ELF-1 (cell line): ENCODE measurements around the gene PEAK3.

Experiments used
- DNase-seq: peaks from one replicate; pipeline ENCODE4 v3.0.0-alpha.2; 2016; ENCODE audit warnings: low read depth, low spot score

PEAK3 gene

DNA sequence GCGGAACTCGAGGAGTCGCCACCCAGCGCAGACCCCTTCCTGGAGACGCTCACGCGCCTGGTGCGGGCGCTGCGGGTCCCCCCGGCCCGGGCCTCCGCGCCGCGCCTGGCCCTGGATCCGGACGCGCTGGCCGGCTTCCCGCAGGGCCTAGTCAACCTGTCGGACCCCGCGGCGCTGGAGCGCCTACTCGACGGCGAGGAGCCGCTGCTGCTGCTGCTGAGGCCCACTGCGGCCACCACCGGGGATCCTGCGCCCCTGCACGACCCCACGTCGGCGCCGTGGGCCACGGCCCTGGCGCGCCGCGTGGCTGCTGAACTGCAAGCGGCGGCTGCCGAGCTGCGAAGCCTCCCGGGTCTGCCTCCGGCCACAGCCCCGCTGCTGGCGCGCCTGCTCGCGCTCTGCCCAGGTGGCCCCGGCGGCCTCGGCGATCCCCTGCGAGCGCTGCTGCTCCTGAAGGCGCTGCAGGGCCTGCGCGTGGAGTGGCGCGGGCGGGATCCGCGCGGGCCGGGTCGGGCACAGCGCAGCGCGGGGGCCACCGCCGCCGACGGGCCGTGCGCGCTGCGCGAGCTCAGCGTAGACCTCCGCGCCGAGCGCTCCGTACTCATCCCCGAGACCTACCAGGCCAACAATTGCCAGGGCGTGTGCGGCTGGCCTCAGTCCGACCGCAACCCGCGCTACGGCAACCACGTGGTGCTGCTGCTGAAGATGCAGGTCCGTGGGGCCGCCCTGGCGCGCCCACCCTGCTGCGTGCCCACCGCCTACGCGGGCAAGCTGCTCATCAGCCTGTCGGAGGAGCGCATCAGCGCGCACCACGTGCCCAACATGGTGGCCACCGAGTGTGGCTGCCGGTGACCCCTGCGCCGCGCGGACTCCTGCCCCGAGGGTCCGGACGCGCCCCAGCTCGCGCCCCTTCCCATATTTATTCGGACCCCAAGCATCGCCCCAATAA is 30.6 kb downstream of the PEAK3 start:
- DNase-seq, result no peak

DNA sequence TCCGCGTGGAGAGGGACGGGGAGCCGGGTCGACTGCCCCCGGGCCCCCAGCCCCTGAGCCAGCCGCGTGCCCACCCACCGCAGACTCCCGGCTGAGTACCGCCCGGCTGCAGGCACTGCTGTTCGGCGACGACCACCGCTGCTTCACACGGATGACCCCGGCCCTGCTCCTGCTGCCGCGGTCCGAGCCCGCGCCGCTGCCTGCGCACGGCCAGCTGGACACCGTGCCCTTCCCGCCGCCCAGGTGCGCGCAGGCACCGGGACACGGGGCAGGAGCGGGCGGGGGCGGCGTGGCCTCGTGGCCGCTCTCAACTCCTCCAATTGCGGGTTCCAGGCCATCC is 31.2 kb downstream of the PEAK3 start:
- DNase-seq, result no peak

- DNase-seq, result no peak
Observed at GRCh38 chr19:2249880-2250765, 31.9 kb downstream of the PEAK3 start.

- DNase-seq, result no peak
Observed at GRCh38 chr19:2249010-2249866, 32.7 kb downstream of the PEAK3 start, which contains the start of gene AMH. TSS of gene AMH (plus strand) at chr19:2249323. CDS start at chr19:2249333, 10 bp downstream.

DNA sequence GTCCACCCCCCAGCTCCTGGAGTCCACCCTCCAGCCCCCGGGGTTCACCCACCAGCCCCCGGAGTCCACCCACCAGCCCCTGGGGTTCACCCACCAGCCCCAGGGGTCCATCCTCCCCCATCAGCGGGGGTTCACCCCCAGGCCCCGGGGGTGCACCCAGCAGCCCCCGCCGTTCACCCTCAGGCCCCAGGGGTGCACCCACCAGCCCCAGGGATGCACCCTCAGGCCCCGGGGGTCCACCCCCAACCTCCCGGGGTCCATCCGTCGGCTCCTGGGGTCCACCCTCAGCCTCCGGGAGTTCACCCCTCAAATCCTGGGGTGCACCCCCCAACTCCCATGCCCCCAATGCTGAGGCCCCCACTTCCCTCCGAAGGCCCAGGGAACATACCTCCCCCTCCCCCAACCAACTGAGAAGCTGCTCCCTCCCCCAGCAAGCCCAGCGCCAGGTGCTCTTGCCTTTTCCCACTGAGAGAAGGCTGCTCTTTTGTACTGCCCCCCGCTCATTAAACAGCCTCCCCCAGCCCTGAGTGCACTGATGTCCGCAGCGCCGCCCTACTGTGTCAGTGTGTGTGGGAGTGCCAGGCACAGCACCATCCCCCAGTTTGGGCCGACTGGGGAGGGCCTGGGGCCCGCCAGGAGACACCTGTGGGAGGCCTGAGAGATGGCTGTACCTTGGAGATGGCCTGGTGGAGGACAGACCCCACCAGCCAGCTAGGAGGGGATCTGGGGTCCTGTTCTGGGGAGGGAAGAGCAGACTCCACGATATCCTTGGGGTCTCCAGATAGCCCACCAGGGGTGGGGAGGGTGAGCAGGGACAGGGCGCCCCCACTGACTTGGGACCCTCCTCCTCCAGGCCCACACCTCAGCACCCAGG is 33.6 kb downstream of the PEAK3 start:
- no peak for DNase-seq

DNA sequence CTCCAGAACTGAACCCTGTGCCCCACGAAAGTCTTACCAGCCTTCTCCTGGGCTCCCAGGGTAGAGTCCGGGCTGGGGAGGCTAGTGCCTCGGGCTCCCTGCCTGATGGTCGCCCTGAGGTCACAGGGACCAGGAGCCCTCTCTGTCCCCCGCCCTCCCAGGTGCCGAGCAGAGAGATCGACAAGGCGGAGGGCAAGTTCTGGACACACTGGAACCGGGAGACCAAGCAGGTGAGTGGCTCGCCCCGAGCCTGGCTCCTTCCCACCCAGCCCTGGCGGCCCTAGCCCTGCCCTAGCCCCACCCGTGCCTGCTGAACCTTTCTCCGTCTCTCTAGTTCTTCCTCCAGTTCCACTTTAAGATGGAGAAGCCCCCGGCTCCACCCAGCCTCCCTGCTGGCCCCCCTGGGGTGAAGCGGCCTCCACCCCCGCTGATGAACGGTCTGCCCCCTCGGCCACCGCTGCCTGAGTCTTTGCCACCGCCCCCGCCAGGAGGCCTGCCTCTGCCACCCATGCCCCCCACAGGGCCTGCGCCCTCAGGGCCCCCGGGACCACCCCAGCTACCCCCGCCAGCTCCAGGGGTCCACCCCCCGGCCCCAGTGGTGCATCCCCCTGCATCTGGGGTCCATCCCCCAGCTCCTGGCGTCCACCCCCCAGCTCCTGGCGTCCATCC is 34.4 kb downstream of the PEAK3 start:
- no peak for DNase-seq

GRCh38 chr19:2246801-2247361 is 35.1 kb downstream of the PEAK3 start:
- DNase-seq, result no peak

DNA sequence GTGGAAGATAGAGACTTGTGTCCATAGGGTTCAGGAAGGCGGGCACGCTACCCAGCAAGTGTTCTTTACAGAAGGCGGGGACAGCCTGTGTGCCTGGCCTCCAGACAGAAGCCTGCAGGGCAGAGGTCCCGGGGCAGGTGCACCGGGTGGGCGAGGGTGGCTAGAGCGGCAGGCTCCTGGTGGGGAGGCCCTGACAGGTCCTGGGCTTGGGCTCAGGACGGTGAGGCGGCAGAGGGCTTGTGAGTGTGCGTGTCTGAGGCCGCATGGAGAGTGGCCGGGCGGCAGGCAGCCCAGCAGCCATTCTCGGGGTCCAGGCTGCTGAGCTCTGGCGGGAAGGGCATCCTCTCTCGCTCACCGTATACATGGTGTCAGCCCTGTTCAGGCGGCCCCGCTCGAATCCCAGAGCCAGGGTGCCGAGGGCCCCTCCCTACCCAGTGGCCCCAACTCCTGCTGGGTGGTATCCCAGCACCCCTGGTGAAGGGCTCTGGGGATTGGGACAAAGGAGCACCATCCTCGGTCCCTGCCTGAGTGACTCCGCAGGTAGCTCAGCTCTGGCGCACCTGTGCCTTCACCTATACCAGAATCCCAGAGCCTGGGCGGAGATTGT is 35.9 kb downstream of the PEAK3 start:
- no peak for DNase-seq

DNA sequence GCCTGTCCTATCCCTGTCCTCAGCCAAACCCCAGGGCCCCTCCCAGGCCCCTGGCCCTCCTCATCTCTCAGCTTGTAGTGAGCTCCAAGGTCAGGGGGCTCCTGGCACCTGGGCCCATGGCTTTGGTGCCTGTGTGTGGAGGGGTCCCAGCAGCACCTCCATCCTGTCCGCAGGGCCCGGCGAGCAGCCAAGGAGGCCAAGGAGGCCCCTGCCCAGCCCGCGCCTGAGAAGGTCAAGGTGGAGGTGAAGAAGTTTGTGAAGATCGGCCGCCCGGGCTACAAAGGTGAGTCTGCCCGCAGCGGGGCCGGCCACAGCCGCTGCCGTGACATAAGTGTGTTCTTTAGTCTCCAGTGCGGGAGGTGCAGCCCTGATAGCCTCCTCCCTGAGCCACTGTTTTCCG is 36.7 kb downstream of the PEAK3 start:
- no peak for DNase-seq

DNA sequence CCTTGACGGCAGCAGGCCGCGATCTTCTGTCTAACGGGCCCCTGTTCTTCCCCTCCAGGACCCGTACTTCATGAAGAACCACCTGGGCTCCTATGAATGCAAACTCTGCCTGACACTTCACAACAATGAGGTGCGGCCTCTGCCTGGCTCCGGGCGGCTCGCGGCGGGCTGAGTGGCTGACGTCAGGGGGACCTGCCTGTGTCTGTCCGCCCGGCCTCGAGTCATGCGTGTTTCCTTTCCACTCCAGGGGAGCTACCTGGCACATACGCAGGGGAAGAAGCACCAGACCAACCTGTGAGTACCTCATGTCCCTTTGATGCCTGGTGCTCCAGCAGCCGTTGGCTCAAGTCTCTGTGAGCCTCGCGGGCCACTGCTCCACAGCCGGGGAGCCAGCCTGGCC is 37.5 kb downstream of the PEAK3 start:
- no peak for DNase-seq

GRCh38 chr19:2244125-2244411 is 37.9 kb downstream of the PEAK3 start:
- DNase-seq, result no peak

GRCh38 chr19:2243274-2244124 is 38.5 kb downstream of the PEAK3 start:
- DNase-seq, result no peak

- DNase-seq, result no peak
Observed at GRCh38 chr19:2242816-2243215, 39.2 kb downstream of the PEAK3 start.

DNA sequence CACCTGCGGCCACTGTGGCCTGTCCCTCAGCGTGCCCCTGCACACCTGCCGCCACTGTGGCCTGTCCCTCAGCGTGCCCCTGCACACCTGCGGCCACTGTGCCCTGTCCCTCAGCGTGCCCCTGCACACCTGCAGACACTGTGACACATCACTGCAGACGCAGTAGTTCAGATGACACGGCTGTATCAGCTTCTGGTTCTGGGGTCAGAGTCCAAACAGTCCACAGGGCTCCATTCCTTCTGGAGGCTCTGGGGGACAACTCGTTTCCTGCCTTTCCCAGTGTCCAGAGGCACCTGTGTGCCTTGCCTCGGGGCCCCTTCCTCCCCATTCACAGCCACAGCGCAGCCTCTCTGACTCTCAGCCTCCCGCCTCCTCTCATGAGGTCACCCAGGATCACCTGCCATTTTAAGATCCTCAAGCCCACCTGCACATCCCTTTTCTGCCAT is 39.9 kb downstream of the PEAK3 start:
- no peak for DNase-seq

DNA sequence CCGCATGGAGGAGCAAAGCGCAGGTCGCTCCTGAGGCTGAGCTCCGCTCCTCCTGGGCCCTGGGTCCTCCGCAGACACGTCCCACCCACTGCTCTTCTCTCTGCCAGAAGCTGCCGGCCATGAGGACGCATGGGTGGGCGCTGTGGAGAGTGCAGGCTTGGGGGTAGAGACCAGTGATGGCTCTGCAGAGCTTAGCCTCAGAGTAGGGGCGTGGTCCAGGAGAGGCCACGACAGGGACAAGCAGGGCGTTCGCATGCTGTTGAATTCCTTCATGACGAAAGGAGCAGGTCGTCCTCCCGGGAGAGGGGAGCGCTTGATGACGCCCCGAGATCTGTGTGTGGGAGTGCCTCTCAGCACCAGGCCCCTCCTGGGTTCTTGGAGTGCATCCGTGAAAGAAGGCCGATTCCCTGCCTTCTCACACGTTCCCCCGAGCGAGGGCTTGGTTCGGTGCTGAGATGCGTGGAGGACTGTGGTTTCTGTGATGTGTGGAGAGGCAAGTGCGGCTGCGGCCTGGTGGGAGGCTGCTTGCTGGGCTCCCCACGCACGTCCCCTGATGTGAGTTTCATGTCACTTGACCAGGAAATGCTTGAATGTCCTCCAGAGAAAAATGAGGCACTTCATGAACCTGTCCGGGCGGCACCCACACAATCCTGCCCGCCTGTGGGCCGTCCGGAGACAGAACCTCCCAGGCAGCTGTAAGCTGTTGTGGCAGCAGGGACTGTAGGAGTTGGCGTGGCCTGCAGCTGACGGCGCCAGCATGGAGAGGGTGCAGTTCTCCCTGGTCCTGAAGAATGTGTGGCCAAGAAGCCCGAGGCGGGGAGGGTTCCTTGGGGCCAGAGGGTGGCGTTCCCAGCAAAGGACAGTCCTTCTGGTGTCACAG is 40.9 kb downstream of the PEAK3 start:
- no peak for DNase-seq

GRCh38 chr19:2239771-2240770 is 41.9 kb downstream of the PEAK3 start:
- DNase-seq, result peak; percentile 54
